BE2C (cell line): Measurements from ENCODE around the gene ADAM30.

ENCODE experiments used
- DNase-seq: peaks from one replicate; pipeline ENCODE4 v3.0.0-alpha.2; 2020
- H3K27me3 ChIP-seq: fragments of 250-450 bp; sonication (Bioruptor Pico); 2 replicates; pipeline ENCODE4 v1.5.1; 2020; ENCODE audit warnings: mild to moderate bottlenecking
- H3K36me3 ChIP-seq: fragments of 250-450 bp; sonication (Bioruptor Pico); 2 replicates; pipeline ENCODE4 v1.5.1; 2020; ENCODE audit warnings: mild to moderate bottlenecking
- H3K4me1 ChIP-seq: fragments of 250-450 bp; sonication (Bioruptor Pico); 2 replicates; pipeline ENCODE4 v1.5.1; 2020
- H3K4me3 ChIP-seq: 2 replicates; pipeline ENCODE4 v1.5.1; 2011; ENCODE audit warnings: low read depth, low read length
- H3K9me3 ChIP-seq: fragments of 250-450 bp; sonication (Bioruptor Pico); 2 replicates; pipeline ENCODE4 v1.5.1; 2020
- CTCF ChIP-seq: IDR thresholded peaks from 2 replicates; pipeline ENCODE4 v1.5.1; 2012; ENCODE audit warnings: mild to moderate bottlenecking, low read depth, low read length

Gene ADAM30

DNA sequence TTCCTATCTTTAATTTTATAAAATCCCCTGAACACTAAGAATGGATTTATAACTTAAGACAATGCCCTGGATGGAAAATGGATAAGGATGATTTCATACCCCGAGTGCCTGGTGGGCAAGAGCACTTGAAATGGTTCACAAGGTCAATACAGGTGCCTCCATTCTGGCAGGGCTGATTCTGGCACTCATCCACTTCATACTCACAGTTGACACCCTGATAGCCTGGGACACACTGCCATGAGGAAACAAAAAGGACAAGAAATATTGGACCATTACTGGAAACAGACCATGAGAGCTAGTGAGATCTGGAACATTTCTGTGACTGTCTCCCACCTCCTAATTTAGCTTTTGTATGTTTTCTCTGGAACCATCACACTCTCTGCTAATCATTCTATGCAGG, 39.1 kb upstream of the ADAM30 start:
- Histone ChIP-seq H3K27me3 (0 out of 2 replicates have a peak, but pooled peaks cover 3% of the 10 kb centered on the region), H3K4me3 (no peak overlapping the region), H3K36me3 (no peaks in the 10 kb centered on the region), H3K4me1 (no peaks in the 10 kb centered on the region), H3K9me3 (no peaks in the 10 kb centered on the region)
- DNase-seq: no peak
- TF ChIP-seq CTCF: no peak

GRCh38 chr1:119933397-119933796, 37.1 kb upstream of the ADAM30 start:
- Histone ChIP-seq H3K4me3 (no peak overlapping the region), H3K9me3 (no peaks in the 10 kb centered on the region), H3K27me3 (0 out of 2 replicates have a peak, but pooled peaks cover 3% of the 10 kb centered on the region), H3K36me3 (no peaks in the 10 kb centered on the region), H3K4me1 (no peaks in the 10 kb centered on the region)
- TF ChIP-seq CTCF: no peak
- no peak for DNase-seq

GRCh38 chr1:119929643-119930315, 33.5 kb upstream of the ADAM30 start:
- no peaks in the 10 kb centered on the region; the same call in 1 of the 2 replicates for H3K27me3 ChIP-seq
- no peak overlapping the region for H3K4me3 ChIP-seq
- H3K4me1 ChIP-seq: no peaks in the 10 kb centered on the region
- no peaks in the 10 kb centered on the region for H3K36me3 ChIP-seq
- H3K9me3 ChIP-seq: no peaks in the 10 kb centered on the region
- DNase-seq: no peak
- no peak for TF ChIP-seq CTCF

GRCh38 chr1:119926553-119926952, 30.2 kb upstream of the ADAM30 start:
- H3K4me1 ChIP-seq: no peaks in the 10 kb centered on the region
- H3K9me3 ChIP-seq: no peaks in the 10 kb centered on the region
- no peak overlapping the region for H3K4me3 ChIP-seq
- DNase-seq: no peak
- H3K27me3 ChIP-seq: peaks cover 8% of the 10 kb centered on the region; the same call in 1 of the 2 replicates
- no peak for TF ChIP-seq CTCF
- no peaks in the 10 kb centered on the region for H3K36me3 ChIP-seq

DNA sequence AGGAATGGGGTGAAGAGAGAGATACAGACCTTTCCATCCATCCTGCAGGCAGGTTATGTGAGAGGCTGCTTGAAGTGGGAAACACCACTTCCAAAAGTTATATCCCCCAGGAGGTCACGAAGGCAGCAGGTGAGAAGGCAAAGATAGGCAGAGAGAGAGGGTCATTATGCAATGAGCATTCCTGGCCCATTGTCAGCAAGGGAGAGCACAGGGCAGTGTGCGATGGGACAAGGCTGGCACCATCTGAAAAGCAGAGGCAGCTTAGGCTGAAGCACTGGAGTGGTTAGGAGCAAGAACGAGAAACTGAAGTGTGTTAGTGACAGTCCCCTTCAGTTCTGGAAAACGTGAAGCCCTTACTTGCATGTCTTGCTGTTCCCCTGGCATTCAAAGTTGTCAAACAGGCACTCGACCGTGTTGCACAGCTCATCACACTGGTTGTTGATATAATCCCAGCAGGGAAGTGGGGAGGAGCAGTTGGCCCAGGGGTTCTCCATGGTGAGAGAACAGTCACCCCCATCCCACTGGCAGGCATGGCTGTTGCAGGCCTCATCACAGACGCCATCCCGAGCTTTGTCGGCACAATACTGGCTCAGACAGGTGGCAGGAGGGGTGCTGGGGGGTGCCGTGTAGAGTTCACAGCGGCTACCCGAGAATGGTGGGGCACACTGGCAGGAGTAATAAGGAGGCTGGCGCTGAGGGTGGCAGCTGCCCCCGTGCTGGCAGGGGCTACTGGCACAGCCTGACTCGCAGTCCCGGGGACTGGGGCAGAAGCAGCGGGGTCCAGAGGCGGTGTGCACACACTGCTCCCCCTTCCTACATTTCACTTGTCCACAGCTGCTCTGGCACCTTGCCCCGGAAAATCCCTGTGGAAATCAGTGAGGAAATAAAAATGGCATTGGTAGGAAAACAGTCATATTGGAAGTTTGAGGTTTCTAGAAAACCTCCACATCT, 28.9 kb upstream of the ADAM30 start:
- H3K27me3 ChIP-seq: peaks cover 8% of the 10 kb centered on the region; the same call in 1 of the 2 replicates
- H3K4me1 ChIP-seq: no peaks in the 10 kb centered on the region
- no peak overlapping the region for H3K4me3 ChIP-seq
- H3K9me3 ChIP-seq: no peaks in the 10 kb centered on the region
- no peak for DNase-seq
- TF ChIP-seq CTCF: no peak
- H3K36me3 ChIP-seq: no peaks in the 10 kb centered on the region
